Upper lobe of left lung (tissue), 6 donors: ENCODE data around the gene PTPN2. TPM values are rescaled to one million over a fixed set of nuclear protein-coding genes. Genes with fewer than 3 reads are reported as not detected.
A peak's percentile ranks its signal among the peaks of the same experiment; 100 is the strongest.

Experiments
- ATAC-seq, 2 donors: fragments of 200-7000 bp; cut with Tn5 transposase; one replicate each; pipeline ENCODE4 v1.9.1; 2022; ENCODE audit warnings: mild to moderate bottlenecking in 2 of 2, moderate library complexity in 2 of 2; ENCODE audit not compliant: low FRiP score in 2 of 2
- DNase-seq, 2 donors: peaks; one replicate each; pipeline ENCODE4 v3.0.0-alpha.2; 2019 to 2020
- H3K27ac ChIP-seq, 4 donors: fragments of 200-600 bp; sonication (generic); one replicate each; pipeline ENCODE4 v1.5.1; 2016 to 2019
- H3K27me3 ChIP-seq, 4 donors: fragments of 200-600 bp; sonication (generic); one replicate each; pipeline ENCODE4 v1.5.1; 2017 to 2019
- H3K36me3 ChIP-seq, 4 donors: fragments of 200-600 bp; sonication (generic); one replicate each; pipeline ENCODE4 v1.5.1; 2016 to 2019
- H3K4me1 ChIP-seq, 4 donors: fragments of 200-600 bp; sonication (generic); one replicate each; pipeline ENCODE4 v1.5.1; 2018 to 2019
- H3K4me3 ChIP-seq, 4 donors: fragments of 200-600 bp; sonication (generic); one replicate each; pipeline ENCODE4 v1.5.1; 2017 to 2019; ENCODE audit warnings: mild to moderate bottlenecking in 2 of 4, moderate library complexity in 1 of 4
- H3K9me3 ChIP-seq, 4 donors: fragments of 200-600 bp; sonication (generic); one replicate each; pipeline ENCODE4 v1.5.1; 2018 to 2019
- EP300 ChIP-seq, 4 donors: sonication (generic); formaldehyde crosslinking; IDR thresholded peaks; one replicate each; pipeline ENCODE4 v1.5.1; 2017; ENCODE audit warnings: antibody characterized with exemption in 4 of 4, control low read depth in 2 of 4
- POLR2A ChIP-seq, 4 donors: fragments of 450-650 bp; IDR thresholded peaks; one replicate each; pipeline ENCODE4 v1.5.1; 2016 to 2017; ENCODE audit warnings: antibody characterized with exemption in 4 of 4, mild to moderate bottlenecking in 2 of 4
- POLR2AphosphoS5 ChIP-seq, 2 donors: sonication (generic); formaldehyde crosslinking; IDR thresholded peaks; one replicate each; pipeline ENCODE4 v1.5.1; 2017; ENCODE audit warnings: antibody characterized with exemption in 2 of 2
- WGBS, 2 donors: methylation state at CpG; one replicate each; pipeline ENCODE4 v1.1.5; 2017 to 2018; 5-methylcytosine and 5-hydroxymethylcytosine counted together
- total RNA-seq, 6 donors: library from RNA; depleted of rRNA in 4 of 6; stranded (reverse); fragments of >200 nt in 4 of 6; gene quantifications; one replicate each; pipeline versions ENCODE4 v1.1.0 to v1.2.1, GENCODE V29; 2016 to 2021
- TF ChIP-seq, protein P1 (sequence below), 6 experiments: fragments of 450-650 bp in 4 of 6; fragments of 200-600 bp in 2 of 6; sonication (generic) in 2 of 6; IDR thresholded peaks; one replicate each; pipeline ENCODE4 v1.5.1; 2016 to 2019; ENCODE audit warnings: antibody characterized with exemption in 6 of 6
- donor health status: DM: no; HTN: no; CAD: no; lungs with moderate emphysema.
- donor health status: DM: no; HTN: yes; CAD: no; lungs with severe emphysema.

PTPN2 gene
- total RNA-seq, 6 donors from 2014 or later, result 31.9 to 119 (median 54.0) TPM

DNA sequence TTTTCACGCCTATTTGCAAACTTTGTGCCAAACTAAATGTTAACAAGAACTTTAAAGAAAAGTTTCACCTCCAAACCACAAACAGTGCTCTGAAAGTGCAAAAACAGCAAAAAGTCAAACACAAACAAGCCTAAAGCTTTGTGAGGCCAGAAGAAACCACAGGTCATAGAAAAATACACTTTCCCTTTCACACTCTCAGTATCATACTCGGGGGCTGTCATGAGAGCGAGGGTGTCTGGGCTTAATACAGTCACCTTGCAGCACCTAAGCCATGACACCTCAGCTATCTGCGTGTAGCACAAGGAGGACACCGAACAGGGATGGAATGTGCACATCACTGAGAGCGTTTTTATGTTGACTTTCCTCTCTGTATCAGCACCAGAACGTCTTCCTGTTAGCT is 37.1 kb upstream of the PTPN2 start:
- H3K4me1 ChIP-seq, result no peaks in the 10 kb centered on the region
- H3K4me3 ChIP-seq, result no peak overlapping the region
- WGBS, 2 donors, result 62 to 67% methylated on average over 7 of the region's 7 CpGs
- no peaks in the 10 kb centered on the region for H3K27me3 ChIP-seq
- no peaks in the 10 kb centered on the region for H3K9me3 ChIP-seq
- TF ChIP-seq EP300 (IDR thresholded peaks at IDR 0.05) (no peak), POLR2A (IDR thresholded peaks at IDR 0.05) (no peak), POLR2AphosphoS5 (IDR thresholded peaks at IDR 0.05) (no peak)
- TF ChIP-seq, protein P1, sequence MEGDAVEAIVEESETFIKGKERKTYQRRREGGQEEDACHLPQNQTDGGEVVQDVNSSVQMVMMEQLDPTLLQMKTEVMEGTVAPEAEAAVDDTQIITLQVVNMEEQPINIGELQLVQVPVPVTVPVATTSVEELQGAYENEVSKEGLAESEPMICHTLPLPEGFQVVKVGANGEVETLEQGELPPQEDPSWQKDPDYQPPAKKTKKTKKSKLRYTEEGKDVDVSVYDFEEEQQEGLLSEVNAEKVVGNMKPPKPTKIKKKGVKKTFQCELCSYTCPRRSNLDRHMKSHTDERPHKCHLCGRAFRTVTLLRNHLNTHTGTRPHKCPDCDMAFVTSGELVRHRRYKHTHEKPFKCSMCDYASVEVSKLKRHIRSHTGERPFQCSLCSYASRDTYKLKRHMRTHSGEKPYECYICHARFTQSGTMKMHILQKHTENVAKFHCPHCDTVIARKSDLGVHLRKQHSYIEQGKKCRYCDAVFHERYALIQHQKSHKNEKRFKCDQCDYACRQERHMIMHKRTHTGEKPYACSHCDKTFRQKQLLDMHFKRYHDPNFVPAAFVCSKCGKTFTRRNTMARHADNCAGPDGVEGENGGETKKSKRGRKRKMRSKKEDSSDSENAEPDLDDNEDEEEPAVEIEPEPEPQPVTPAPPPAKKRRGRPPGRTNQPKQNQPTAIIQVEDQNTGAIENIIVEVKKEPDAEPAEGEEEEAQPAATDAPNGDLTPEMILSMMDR (IDR thresholded peaks at IDR 0.05), result no peak
- no peak for ATAC-seq
- DNase-seq, result no peak
- no peaks in the 10 kb centered on the region for H3K36me3 ChIP-seq
- no peak overlapping the region for H3K27ac ChIP-seq

DNA sequence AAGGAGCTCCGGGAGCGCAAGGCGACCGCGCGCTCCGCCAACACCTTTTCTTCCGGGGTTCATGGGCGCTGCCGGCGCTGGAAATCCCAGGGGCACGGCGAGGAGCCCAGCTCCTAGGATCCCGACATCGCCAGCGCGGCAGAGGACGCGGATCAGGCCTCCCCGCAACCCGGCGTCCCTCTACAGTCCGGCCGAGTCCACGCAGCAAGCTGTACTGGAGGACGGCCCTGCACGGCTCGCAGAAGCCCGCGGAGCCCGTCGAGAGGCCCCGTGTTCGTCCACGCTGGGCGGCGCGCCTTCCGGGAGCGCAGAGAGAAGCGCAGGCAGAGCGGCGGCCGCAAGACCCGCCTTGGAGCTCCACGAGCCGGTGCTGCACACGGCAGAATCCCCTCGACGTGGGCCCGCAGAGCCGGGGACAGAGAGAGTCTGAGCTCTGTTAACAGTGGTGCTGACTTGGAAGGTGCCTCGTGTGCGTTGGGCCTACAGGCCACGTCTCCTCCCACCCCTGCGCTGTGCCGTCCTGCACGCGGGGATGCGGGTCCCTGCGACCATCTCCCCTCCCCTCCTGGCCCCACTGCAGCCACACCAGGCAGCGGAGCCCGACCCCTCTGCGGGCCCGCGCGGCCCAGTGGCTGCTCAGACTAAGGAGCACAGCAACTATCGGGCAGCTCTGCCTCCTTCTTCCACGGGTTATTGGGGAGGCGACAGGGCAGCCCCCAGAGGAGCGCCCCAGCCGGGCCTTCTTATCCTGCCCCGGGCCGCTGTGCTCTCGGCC is 28.1 kb upstream of the PTPN2 start:
- TF ChIP-seq POLR2AphosphoS5 (IDR thresholded peaks at IDR 0.05), result no peak
- no peak for TF ChIP-seq EP300 (IDR thresholded peaks at IDR 0.05)
- TF ChIP-seq, protein P1 (IDR thresholded peaks at IDR 0.05), result no peak
- TF ChIP-seq POLR2A (IDR thresholded peaks at IDR 0.05), result no peak
- ATAC-seq (peak; percentile 30 to 63), DNase-seq (peak in 1 of 2 donors; percentile 83)
- Histone ChIP-seq H3K27ac (no peak overlapping the region), H3K36me3 (no peaks in the 10 kb centered on the region), H3K9me3 (no peaks in the 10 kb centered on the region), H3K4me1 (peaks cover 7 to 26% (median 14%) of the 10 kb centered on the region in 4 donors), H3K4me3 (peak overlapping the region in 3 of 4 donors; percentile 42 to 46 (median 45)), H3K27me3 (peaks cover 0 to 6% (median 0%) of the 10 kb centered on the region in 4 donors)
- WGBS, 2 donors, result 69 to 100% methylated on average over 1 to 67 of the region's 75 CpGs

DNA sequence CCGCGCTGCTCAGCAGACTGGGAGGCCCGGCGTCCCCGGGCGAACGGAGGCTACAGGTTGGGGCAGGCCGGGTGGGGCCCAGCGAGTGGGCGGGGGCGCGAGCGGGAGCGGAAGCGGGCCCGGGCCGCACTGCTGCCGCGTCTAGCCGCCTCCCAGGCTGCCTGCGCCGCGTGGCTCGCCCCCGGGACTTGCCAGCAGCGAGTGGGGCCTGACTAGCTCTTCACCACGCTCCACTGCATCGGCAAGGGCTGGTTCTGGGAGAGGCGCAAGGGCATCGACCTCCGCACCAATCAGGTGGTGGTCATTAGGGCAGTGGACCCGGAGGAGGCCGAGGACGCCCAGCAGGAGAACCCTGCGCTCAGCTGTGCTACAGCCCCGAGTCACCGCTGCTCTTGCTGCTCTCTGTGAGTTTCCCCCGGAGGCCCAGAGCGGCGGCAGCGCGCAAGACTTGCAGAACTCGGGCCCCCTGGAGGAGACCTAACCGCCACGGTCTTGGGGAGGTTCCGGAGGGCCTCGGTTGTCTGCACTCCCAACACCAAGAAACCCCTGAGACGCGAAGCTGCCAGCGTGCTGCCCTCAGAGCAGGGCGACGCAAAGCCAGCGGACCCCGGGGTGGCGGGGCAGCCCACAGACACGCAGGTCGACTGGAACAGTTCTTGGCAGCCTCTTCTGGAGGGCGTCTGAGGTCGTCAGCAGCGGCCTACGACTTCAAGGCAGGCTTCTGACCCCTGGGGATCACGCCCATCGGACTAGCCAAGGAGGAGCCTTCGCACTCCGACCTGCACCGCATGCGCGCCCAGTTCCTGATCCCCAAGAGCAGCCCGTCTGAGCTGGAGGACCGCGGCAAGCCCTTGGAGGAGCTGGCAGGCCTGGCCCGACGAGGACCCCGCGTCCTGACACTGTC is 27.2 kb upstream of the PTPN2 start:
- Histone ChIP-seq H3K36me3 (no peaks in the 10 kb centered on the region), H3K4me3 (peak overlapping the region in 3 of 4 donors; percentile 42 to 46 (median 45)), H3K27me3 (peaks cover 0 to 6% (median 0%) of the 10 kb centered on the region in 4 donors), H3K4me1 (peaks cover 7 to 32% (median 17%) of the 10 kb centered on the region in 4 donors), H3K27ac (peak overlapping the region in 1 of 4 donors; percentile 27), H3K9me3 (no peaks in the 10 kb centered on the region)
- ATAC-seq (peak; percentile 63 to 71), DNase-seq (peak; percentile 30 to 91)
- TF ChIP-seq EP300 (IDR thresholded peaks at IDR 0.05), result no peak
- TF ChIP-seq, protein P1 (IDR thresholded peaks at IDR 0.05), result peak in 1 of 6 experiments; percentile 4
- 11 to 18% methylated on average over 14 to 43 of the region's 75 CpGs for WGBS, 2 donors

DNA sequence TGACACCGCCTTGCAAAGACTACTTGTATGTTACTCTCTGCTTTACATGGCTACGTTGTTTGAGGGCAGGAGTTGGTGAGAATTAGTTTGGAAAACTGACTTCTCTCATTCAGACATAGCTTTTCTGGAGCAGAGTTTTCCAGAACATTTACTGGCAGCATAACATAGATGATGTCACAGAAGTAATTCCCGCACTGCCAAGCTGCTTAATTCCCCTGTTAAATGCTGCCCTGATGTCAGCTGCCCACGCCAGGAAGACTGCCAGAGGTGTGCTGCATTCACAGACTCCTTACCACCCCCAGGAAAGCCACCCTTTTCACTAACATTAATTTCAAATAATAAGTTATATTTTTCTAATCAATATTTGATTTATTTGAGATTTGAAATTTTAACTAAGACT is 24.7 kb upstream of the PTPN2 start:
- H3K9me3 ChIP-seq, result no peaks in the 10 kb centered on the region
- no peak for TF ChIP-seq EP300 (IDR thresholded peaks at IDR 0.05)
- no peak for TF ChIP-seq POLR2A (IDR thresholded peaks at IDR 0.05)
- TF ChIP-seq, protein P1 (IDR thresholded peaks at IDR 0.05), result no peak
- no peak for TF ChIP-seq POLR2AphosphoS5 (IDR thresholded peaks at IDR 0.05)
- 88 to 91% methylated on average over 4 of the region's 4 CpGs for WGBS, 2 donors
- no peak overlapping the region for H3K27ac ChIP-seq
- no peak for DNase-seq
- H3K27me3 ChIP-seq, result peaks cover 0 to 6% (median 0%) of the 10 kb centered on the region in 4 donors
- H3K4me1 ChIP-seq, result peaks cover 14 to 40% (median 21%) of the 10 kb centered on the region in 4 donors
- H3K36me3 ChIP-seq, result no peaks in the 10 kb centered on the region
- no peak overlapping the region for H3K4me3 ChIP-seq
- no peak for ATAC-seq
